Measurements from ENCODE around the gene ARHGAP42.

DNA sequence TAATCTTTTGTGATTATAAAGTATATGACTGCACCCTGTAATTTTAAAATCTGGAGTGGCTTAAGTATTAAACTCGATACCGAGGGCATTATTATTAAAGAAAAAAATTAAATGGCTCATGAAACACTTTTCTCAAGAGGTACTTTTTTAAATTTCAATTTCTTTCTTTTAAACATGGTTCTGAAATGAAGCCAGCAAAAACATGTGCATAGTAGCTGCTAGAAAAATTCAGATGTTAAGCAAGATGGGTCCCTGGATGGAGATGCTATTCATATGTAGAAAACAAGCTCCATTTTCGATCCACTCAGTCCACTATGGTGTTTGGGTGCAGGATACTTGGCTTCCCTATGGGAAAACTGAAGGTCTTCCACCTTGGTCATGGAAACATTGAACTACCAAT, 253.0 kb downstream of the ARHGAP42 start:
- TF ChIP-seq, protein P1, sequence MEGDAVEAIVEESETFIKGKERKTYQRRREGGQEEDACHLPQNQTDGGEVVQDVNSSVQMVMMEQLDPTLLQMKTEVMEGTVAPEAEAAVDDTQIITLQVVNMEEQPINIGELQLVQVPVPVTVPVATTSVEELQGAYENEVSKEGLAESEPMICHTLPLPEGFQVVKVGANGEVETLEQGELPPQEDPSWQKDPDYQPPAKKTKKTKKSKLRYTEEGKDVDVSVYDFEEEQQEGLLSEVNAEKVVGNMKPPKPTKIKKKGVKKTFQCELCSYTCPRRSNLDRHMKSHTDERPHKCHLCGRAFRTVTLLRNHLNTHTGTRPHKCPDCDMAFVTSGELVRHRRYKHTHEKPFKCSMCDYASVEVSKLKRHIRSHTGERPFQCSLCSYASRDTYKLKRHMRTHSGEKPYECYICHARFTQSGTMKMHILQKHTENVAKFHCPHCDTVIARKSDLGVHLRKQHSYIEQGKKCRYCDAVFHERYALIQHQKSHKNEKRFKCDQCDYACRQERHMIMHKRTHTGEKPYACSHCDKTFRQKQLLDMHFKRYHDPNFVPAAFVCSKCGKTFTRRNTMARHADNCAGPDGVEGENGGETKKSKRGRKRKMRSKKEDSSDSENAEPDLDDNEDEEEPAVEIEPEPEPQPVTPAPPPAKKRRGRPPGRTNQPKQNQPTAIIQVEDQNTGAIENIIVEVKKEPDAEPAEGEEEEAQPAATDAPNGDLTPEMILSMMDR (IDR thresholded peaks at IDR 0.05) = no peak
- TF ChIP-seq POLR2A (IDR thresholded peaks at IDR 0.05) = no peak

Measured in testis (tissue), 2 donors.